ENCODE measurements around the gene PUSL1. TPM values are rescaled to one million over a fixed set of nuclear protein-coding genes. Genes with fewer than 3 reads are reported as not detected.

Gene PUSL1
- total RNA-seq, 1 donor from 2014 or later, result 12.6 TPM

DNA sequence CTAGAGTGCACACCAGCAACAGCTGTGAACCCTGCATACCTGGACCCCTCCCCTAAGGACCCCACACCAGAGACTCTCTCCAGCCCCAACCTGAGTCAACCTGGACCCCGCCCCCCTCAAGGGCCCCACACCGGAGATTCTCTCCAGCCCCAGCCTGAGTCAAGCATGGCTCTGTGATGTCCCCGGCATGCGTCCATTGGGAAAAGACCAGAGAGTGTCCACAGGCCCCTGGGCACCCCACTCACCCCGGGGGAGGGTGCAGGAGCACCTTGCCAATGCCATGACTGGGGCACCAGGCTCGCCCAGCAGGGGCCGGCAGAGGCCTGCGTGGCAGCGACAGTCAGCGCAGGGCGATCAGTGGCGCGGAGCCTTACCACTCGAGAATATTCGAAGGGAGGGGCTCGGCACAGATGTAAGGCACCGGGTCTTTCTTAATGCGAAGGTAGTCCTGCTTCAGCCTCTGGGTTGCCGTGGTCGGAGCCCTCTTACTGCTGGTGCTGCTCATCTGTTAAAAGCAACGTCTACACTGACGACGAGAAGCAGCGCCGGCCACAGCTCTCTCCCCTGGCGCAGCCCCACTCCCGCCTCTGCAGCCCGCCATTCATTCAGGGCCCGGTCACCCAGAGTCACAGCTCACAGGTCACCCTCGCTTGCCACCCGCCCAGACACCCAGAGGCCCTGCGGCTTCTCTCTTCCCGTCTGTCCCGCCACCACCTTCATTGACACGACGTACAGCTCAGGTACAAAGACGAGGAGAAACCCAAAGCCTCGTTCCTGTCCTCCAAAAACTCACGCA lies 40.7 kb upstream of the PUSL1 start:
- ChIA-PET POLR2A (interaction anchor here (0.5 kb wide), 1 partner anchor 97 kb away, joined by 7 read pairs; no protein-coding TSS in a partner anchor), CTCF (no interaction called here)
- Mint-ChIP-seq H3K36me3 (ENCODE audit: low read depth) (peaks cover 45% of the 10 kb centered on the region), H3K27ac (no peak overlapping the region), H3K4me1 (peaks cover 30% of the 10 kb centered on the region), H3K27me3 (no peaks in the 10 kb centered on the region), H3K4me3 (no peak overlapping the region), H3K9me3 (no peaks in the 10 kb centered on the region)
- intact Hi-C loops (cut with micrococcal nuclease), result no loop called here
- no peak for ATAC-seq (ENCODE audit: low read depth)
- no peak for DNase-seq
- TF ChIP-seq, protein P1, sequence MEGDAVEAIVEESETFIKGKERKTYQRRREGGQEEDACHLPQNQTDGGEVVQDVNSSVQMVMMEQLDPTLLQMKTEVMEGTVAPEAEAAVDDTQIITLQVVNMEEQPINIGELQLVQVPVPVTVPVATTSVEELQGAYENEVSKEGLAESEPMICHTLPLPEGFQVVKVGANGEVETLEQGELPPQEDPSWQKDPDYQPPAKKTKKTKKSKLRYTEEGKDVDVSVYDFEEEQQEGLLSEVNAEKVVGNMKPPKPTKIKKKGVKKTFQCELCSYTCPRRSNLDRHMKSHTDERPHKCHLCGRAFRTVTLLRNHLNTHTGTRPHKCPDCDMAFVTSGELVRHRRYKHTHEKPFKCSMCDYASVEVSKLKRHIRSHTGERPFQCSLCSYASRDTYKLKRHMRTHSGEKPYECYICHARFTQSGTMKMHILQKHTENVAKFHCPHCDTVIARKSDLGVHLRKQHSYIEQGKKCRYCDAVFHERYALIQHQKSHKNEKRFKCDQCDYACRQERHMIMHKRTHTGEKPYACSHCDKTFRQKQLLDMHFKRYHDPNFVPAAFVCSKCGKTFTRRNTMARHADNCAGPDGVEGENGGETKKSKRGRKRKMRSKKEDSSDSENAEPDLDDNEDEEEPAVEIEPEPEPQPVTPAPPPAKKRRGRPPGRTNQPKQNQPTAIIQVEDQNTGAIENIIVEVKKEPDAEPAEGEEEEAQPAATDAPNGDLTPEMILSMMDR (IDR thresholded peaks at IDR 0.05), result no peak

DNA sequence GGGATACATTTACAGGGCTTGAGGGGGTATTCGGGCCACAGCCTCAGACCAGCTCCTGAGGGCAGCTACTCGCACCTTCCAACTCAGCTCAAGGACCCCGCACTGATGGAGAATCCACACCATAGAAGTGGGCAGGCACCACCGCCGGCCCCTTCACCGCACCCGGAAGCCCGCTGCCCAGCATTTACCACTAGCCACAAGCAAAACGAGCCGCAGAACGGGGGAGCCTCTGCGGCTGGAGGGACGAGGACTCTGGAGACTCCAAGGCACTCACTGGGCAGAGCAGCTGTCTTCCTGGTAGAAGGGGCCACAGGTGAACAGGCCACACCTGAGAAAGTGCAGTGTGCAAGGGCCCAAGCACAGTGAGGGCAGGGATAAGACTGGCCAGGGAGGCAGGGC lies 40.1 kb upstream of the PUSL1 start:
- ATAC-seq (ENCODE audit: low read depth), result no peak
- POLR2A ChIA-PET, result interaction anchor here (0.5 to 0.6 kb wide), 2 partner anchors 28 to 98 kb away, joined by 5 to 7 read pairs; no protein-coding TSS in a partner anchor
- DNase-seq, result no peak
- Mint-ChIP-seq H3K9me3 (no peaks in the 10 kb centered on the region), H3K4me1 (peaks cover 36% of the 10 kb centered on the region), H3K27ac (no peak overlapping the region), H3K36me3 (ENCODE audit: low read depth) (peaks cover 41% of the 10 kb centered on the region), H3K27me3 (no peaks in the 10 kb centered on the region), H3K4me3 (no peak overlapping the region)
- intact Hi-C loops (cut with micrococcal nuclease), result no loop called here
- CTCF ChIA-PET, result no interaction called here
- TF ChIP-seq, protein P1 (IDR thresholded peaks at IDR 0.05), result no peak

DNA sequence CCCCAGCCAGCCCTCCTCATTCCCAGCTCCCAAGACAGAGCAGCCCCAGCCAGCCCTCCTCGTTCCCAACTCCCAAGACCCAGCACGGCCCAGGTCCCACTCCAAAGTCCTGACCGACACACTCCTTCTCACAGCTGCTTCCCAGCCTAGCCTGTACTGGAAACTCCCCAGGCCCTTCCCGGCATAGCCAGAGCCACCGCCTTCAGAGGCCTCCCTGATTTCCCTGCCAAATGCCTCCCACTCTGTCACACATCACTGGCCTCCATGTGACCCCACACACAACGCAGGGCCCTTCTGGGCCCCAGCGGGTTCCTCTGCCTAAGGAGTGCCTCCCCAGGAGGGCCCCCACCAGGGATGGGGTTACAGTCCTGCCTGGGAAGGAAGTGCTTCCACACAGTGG lies 37.6 kb upstream of the PUSL1 start:
- intact Hi-C loops (cut with micrococcal nuclease), result loop anchor here (5.0 kb wide), 2 partner anchors 36 to 259 kb away; partner anchors contain the start of genes ACAP3, ISG15 and PUSL1
- peak overlapping the region; percentile 70 for H3K4me3 Mint-ChIP-seq
- H3K27me3 Mint-ChIP-seq, result no peaks in the 10 kb centered on the region
- ChIA-PET POLR2A (interaction anchor here (1.5 kb wide), 1 partner anchor 20 kb away, joined by 5 read pairs; no protein-coding TSS in a partner anchor), CTCF (no interaction called here)
- peaks cover 38% of the 10 kb centered on the region for H3K4me1 Mint-ChIP-seq
- H3K27ac Mint-ChIP-seq, result no peak overlapping the region
- ATAC-seq (ENCODE audit: low read depth) (no peak), DNase-seq (no peak)
- H3K9me3 Mint-ChIP-seq, result no peaks in the 10 kb centered on the region
- peaks cover 29% of the 10 kb centered on the region for H3K36me3 Mint-ChIP-seq (ENCODE audit: low read depth)
- TF ChIP-seq, protein P1 (IDR thresholded peaks at IDR 0.05), result no peak

DNA sequence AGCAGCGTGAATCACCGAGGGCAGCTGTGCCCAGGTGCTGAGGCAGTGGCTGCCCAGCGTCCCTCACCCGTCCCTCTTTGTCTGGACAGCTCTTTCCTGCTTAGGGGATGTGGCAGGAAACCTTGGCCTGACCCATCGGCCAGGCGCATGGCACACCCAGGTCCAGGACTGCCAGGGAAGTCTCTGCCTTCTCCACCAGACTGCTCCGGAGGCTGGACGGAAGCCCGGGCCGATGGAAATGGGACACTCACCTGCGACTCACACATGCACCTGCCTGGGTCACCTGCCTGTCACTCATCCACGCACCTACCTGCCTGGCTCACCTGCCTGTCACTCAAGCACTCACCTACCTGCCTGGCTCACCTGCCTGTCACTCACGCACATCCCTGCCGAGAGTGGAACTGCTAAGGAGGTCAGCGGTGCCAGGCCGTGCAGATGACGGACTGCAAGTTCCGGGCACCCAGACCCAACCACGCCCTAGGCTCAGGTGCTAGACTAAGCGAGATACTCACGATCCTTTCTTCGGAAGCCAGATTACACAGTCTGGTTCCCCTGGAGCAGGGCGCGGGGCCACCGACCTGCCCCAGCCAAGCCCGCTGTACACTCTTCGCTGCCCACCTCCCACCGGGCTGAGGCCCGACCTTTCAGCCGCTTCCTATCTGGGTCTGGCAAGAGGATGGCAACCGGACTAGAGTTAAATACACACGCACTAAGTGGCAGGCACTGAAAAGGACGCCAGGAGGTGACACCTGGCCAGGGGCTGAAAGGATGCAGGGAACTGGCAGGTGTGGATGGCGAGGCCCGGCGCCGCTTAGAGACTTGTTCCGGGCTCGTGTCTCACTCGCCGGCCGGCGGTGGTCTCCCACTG lies 35.8 kb upstream of the PUSL1 start:
- DNase-seq (no peak), ATAC-seq (ENCODE audit: low read depth) (no peak)
- Mint-ChIP-seq H3K27me3 (no peaks in the 10 kb centered on the region), H3K4me1 (peaks cover 38% of the 10 kb centered on the region), H3K27ac (peak overlapping the region; percentile 70), H3K9me3 (no peaks in the 10 kb centered on the region), H3K36me3 (ENCODE audit: low read depth) (peaks cover 19% of the 10 kb centered on the region), H3K4me3 (peak overlapping the region; percentile 87)
- ChIA-PET POLR2A (interaction anchor here (0.6 to 1.5 kb wide), 4 partner anchors 22 to 262 kb away, joined by 3 to 11 read pairs (median 6); no protein-coding TSS in a partner anchor), CTCF (no interaction called here)
- TF ChIP-seq, protein P1 (IDR thresholded peaks at IDR 0.05), result no peak
- intact Hi-C loops (cut with micrococcal nuclease), result loop anchor here (1.0 to 5.0 kb wide), 4 partner anchors 35 to 260 kb away; partner anchors contain the start of genes ACAP3, C1orf159, ISG15 and MRPL20

All from activated B cell treated with CpG ODN at 0.5 μM for 24 hours (primary cell).